ENCODE results near the gene RPTOR.

RPTOR gene

GRCh38 chr17:80720610-80721577, 176.3 kb downstream of the RPTOR start:
- no peak for TF ChIP-seq CTCF (IDR thresholded peaks at IDR 0.05; ENCODE audit: insufficient read depth, low read depth, low read length, missing control alignments)
- no peak for DNase-seq (ENCODE audit: low read depth)
- H3K4me3 ChIP-seq (ENCODE audit: low read depth, low read length): no peak overlapping the region

- no peak overlapping the region for H3K4me3 ChIP-seq (ENCODE audit: low read depth, low read length)
- TF ChIP-seq CTCF (IDR thresholded peaks at IDR 0.05; ENCODE audit: insufficient read depth, low read depth, low read length, missing control alignments): no peak
- DNase-seq (ENCODE audit: low read depth): no peak
Measured at GRCh38 chr17:80722661-80723060, 178.0 kb downstream of the RPTOR start.

GRCh38 chr17:80724775-80725266, 180.2 kb downstream of the RPTOR start:
- no peak for TF ChIP-seq CTCF (IDR thresholded peaks at IDR 0.05; ENCODE audit: insufficient read depth, low read depth, low read length, missing control alignments)
- no peak for DNase-seq (ENCODE audit: low read depth)
- H3K4me3 ChIP-seq (ENCODE audit: low read depth, low read length): no peak overlapping the region

- DNase-seq (ENCODE audit: low read depth): no peak
- H3K4me3 ChIP-seq (ENCODE audit: low read depth, low read length): no peak overlapping the region
- no peak for TF ChIP-seq CTCF (IDR thresholded peaks at IDR 0.05; ENCODE audit: insufficient read depth, low read depth, low read length, missing control alignments)
Measured at GRCh38 chr17:80725517-80725916, 180.9 kb downstream of the RPTOR start.

- no peak for DNase-seq (ENCODE audit: low read depth)
- TF ChIP-seq CTCF (IDR thresholded peaks at IDR 0.05; ENCODE audit: insufficient read depth, low read depth, low read length, missing control alignments): no peak
- H3K4me3 ChIP-seq (ENCODE audit: low read depth, low read length): no peak overlapping the region
Measured at GRCh38 chr17:80726558-80727408, 182.1 kb downstream of the RPTOR start.

GRCh38 chr17:80727409-80727755, 182.7 kb downstream of the RPTOR start:
- TF ChIP-seq CTCF (IDR thresholded peaks at IDR 0.05; ENCODE audit: insufficient read depth, low read depth, low read length, missing control alignments): no peak
- H3K4me3 ChIP-seq (ENCODE audit: low read depth, low read length): no peak overlapping the region
- no peak for DNase-seq (ENCODE audit: low read depth)
